Loucy (cell line): ENCODE results near the gene RHEX.

Source experiments
- CTCF ChIP-seq: fragments of 200-600 bp; sonication (generic); conservative IDR thresholded peaks from 2 replicates; pipeline ENCODE4 v1.5.1; 2014; ENCODE audit warnings: mild to moderate bottlenecking, antibody characterized with exemption, low read length
- EZH2phosphoT487 ChIP-seq: fragments of 200-600 bp; IDR thresholded peaks from 2 replicates; pipeline ENCODE4 v1.6.1; 2018; ENCODE audit warnings: antibody characterized with exemption, mild to moderate bottlenecking, moderate library complexity, borderline replicate concordance

DNA sequence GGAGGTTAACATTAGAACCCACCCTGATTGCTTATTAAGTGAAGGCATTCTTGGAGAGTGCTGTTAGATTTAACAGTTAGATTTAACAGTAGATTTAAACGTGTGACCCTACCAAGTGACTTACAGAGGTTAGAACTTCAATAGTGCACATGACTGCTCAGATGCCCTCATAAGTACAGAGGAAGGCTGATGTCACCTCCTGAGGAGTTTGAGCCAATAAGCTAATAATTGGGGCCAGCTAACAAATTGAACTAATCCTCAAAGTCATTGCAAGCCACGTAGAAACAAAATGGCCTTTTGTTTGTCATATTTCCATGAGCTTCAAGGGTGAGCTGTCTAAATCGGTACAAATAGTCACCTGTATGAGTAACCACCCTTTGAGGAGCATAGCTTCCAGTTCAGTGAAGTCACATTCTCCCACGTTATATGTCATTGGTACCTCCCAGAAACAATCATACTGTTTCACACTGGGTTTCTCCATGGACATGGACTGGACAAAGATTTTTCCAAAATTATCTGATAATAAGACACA, 52.6 kb downstream of the RHEX start:
- TF ChIP-seq CTCF, result no peak
- TF ChIP-seq EZH2phosphoT487, result no peak
